Esophagus (tissue), 2 donors: ENCODE results near the gene TNIP3. TPM values are rescaled to one million over a fixed set of nuclear protein-coding genes. Genes with fewer than 3 reads are reported as not detected.

Source experiments
- H3K27ac ChIP-seq, 2 donors: one replicate each; pipeline ENCODE4 v1.5.1; 2013; ENCODE audit warnings: low read depth in 2 of 2, mild to moderate bottlenecking in 2 of 2, inconsistent platforms in 1 of 2, low read length in 1 of 2, moderate library complexity in 1 of 2
- H3K27me3 ChIP-seq, 2 donors: one replicate each; pipeline ENCODE4 v1.6.1; 2013; ENCODE audit warnings: low read length in 2 of 2, control low read depth in 1 of 2, mild to moderate bottlenecking in 1 of 2; ENCODE audit not compliant: insufficient read depth in 2 of 2, control insufficient read depth in 1 of 2
- H3K36me3 ChIP-seq, 2 donors: one replicate each; pipeline ENCODE4 v1.6.1; 2013; ENCODE audit warnings: low read length in 1 of 2; ENCODE audit not compliant: control insufficient read depth in 2 of 2, insufficient read depth in 2 of 2
- H3K4me1 ChIP-seq, 2 donors: one replicate each; pipeline ENCODE4 v1.6.1; 2013; ENCODE audit warnings: low read length in 1 of 2; ENCODE audit not compliant: control insufficient read depth in 2 of 2, insufficient read depth in 2 of 2
- H3K4me3 ChIP-seq, 2 donors: one replicate each; pipeline ENCODE4 v1.5.1; 2013; ENCODE audit warnings: low read length in 2 of 2, mild to moderate bottlenecking in 2 of 2, low read depth in 1 of 2, moderate library complexity in 1 of 2
- H3K9me3 ChIP-seq, 2 donors: one replicate each; pipeline ENCODE4 v1.6.1; 2013; ENCODE audit warnings: mild to moderate bottlenecking in 2 of 2, low read depth in 1 of 2, low read length in 1 of 2, moderate library complexity in 1 of 2; ENCODE audit not compliant: control insufficient read depth in 2 of 2, insufficient read depth in 1 of 2
- WGBS, 2 donors: extraction: QIAGEN DNeasy Blood & Tissue Kit; methylation state at CpG; one replicate each; pipeline ENCODE4 v1.1.7; 2013; 5-methylcytosine and 5-hydroxymethylcytosine counted together
- polyA plus RNA-seq, 2 donors: library from polyadenylated mRNA; stranded (reverse); fragments of 200-250 nt; gene quantifications; one replicate each; pipeline ENCODE4 v1.2.3, GENCODE V29; 2013
- donor health status: healthy with polysubstance abuse.
- donor health status: Bipolar disorder and iron deficiency.

TNIP3 gene
- polyA plus RNA-seq, 2 donors, result 0.06 TPM; not detected in 1

- Histone ChIP-seq H3K4me3 (peak overlapping the region; percentile 28 to 38), H3K4me1 (no peaks in the 10 kb centered on the region), H3K27me3 (no peaks in the 10 kb centered on the region), H3K9me3 (no peaks in the 10 kb centered on the region), H3K27ac (no peak overlapping the region), H3K36me3 (no peaks in the 10 kb centered on the region)
- WGBS, 2 donors, result 5 to 6% methylated on average over 32 of the region's 32 CpGs
These were observed 7.0 kb downstream of the TNIP3 start for GRCh38 chr4:121156822-121157769.

- no peaks in the 10 kb centered on the region for H3K27me3 ChIP-seq
- H3K36me3 ChIP-seq, result no peaks in the 10 kb centered on the region
- H3K27ac ChIP-seq, result no peak overlapping the region
- no peak overlapping the region for H3K4me3 ChIP-seq
- no peaks in the 10 kb centered on the region for H3K9me3 ChIP-seq
- 72 to 75% methylated on average over 3 of the region's 3 CpGs for WGBS, 2 donors
- no peaks in the 10 kb centered on the region for H3K4me1 ChIP-seq
These were observed 8.2 kb downstream of the TNIP3 start for GRCh38 chr4:121155893-121156292.

DNA sequence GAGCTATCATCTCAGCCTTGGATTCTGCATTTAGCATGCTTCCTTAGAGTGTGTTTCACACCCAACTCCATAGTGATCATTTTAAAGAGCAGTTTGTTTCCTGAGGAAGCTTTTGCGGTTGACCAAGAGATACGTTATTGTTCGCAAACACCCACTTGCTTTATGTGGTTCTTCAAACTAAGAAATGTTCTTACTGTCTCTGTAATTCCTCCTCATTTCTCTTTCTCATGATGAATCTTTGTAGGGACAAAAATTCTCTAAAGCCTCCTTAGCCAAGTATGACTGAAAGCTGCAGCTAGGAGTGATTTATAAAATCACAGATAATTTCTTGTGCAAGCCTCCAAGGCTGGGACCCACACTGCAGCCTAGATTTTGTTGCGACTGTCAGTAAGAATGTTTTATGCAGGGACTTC is 10.0 kb downstream of the TNIP3 start:
- H3K27ac ChIP-seq, result no peak overlapping the region
- H3K9me3 ChIP-seq, result no peaks in the 10 kb centered on the region
- no peak overlapping the region for H3K4me3 ChIP-seq
- no peaks in the 10 kb centered on the region for H3K4me1 ChIP-seq
- 73 to 77% methylated on average over 4 of the region's 4 CpGs for WGBS, 2 donors
- no peaks in the 10 kb centered on the region for H3K27me3 ChIP-seq
- H3K36me3 ChIP-seq, result no peaks in the 10 kb centered on the region

DNA sequence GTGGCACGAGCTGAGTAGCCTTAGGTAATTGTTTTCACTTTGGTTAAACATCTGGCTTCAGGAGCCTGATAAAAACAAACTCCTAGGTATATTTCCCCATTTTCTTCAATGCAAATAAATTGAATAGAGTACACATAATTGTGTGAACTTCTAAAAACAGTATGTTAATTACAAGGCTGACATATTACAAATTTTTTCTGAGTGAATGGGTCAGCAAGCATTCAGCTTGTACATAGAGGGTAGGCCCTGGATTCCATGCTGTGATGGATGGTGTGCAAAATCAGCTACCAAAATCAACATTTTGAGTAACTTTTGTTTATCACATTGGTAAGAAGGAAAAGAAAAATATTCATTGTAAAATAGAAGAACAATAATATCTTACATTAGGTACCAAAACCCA is 12.2 kb downstream of the TNIP3 start:
- Histone ChIP-seq H3K4me1 (no peaks in the 10 kb centered on the region), H3K27me3 (peaks cover 0 to 4% of the 10 kb centered on the region in 2 donors), H3K4me3 (no peak overlapping the region), H3K27ac (no peak overlapping the region), H3K36me3 (no peaks in the 10 kb centered on the region), H3K9me3 (no peaks in the 10 kb centered on the region)
- WGBS, 2 donors, result 84 to 86% methylated on average over 1 of the region's 1 CpG

- Histone ChIP-seq H3K27ac (no peak overlapping the region), H3K4me3 (no peak overlapping the region), H3K27me3 (peaks cover 0 to 4% of the 10 kb centered on the region in 2 donors), H3K4me1 (no peaks in the 10 kb centered on the region), H3K9me3 (no peaks in the 10 kb centered on the region), H3K36me3 (no peaks in the 10 kb centered on the region)
- 81 to 92% methylated on average over 1 of the region's 1 CpG for WGBS, 2 donors
These were observed 13.6 kb downstream of the TNIP3 start for GRCh38 chr4:121150486-121150885.

- 91 to 94% methylated on average over 4 of the region's 4 CpGs for WGBS, 2 donors
- Histone ChIP-seq H3K4me1 (no peaks in the 10 kb centered on the region), H3K36me3 (no peaks in the 10 kb centered on the region), H3K27me3 (peaks cover 0 to 4% of the 10 kb centered on the region in 2 donors), H3K27ac (no peak overlapping the region), H3K9me3 (no peaks in the 10 kb centered on the region), H3K4me3 (no peak overlapping the region)
These were observed 14.1 kb downstream of the TNIP3 start for GRCh38 chr4:121150003-121150402.

DNA sequence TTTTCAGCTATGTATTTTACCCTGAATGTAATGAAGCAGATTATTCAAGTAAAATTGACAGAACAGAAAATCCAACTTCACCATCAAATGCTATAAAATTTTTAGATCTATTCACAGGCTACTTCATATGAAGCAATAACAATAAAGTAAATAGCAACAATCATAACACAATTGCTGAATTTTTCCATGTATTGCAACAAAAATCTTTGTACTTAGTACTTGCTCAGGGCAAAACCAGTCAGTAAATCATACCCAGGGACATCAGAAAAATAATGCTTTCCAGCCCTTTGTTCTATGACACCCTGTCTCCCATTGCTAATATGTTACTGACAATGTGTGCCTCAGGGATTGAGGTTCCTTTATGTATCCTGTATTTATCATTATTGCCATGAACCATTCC is 15.5 kb downstream of the TNIP3 start:
- no peaks in the 10 kb centered on the region for H3K4me1 ChIP-seq
- H3K27me3 ChIP-seq, result peaks cover 0 to 4% of the 10 kb centered on the region in 2 donors
- H3K36me3 ChIP-seq, result no peaks in the 10 kb centered on the region
- no peak overlapping the region for H3K27ac ChIP-seq
- H3K9me3 ChIP-seq, result no peaks in the 10 kb centered on the region
- no peak overlapping the region for H3K4me3 ChIP-seq

GRCh38 chr4:121148000-121148399 is 16.1 kb downstream of the TNIP3 start:
- Histone ChIP-seq H3K27me3 (peaks cover 0 to 4% of the 10 kb centered on the region in 2 donors), H3K4me3 (no peak overlapping the region), H3K36me3 (no peaks in the 10 kb centered on the region), H3K9me3 (no peaks in the 10 kb centered on the region), H3K4me1 (no peaks in the 10 kb centered on the region), H3K27ac (no peak overlapping the region)
- WGBS, 2 donors, result 66 to 69% methylated on average over 4 of the region's 4 CpGs

- 50 to 56% methylated on average over 1 of the region's 1 CpG for WGBS, 2 donors
- Histone ChIP-seq H3K9me3 (no peaks in the 10 kb centered on the region), H3K27me3 (peaks cover 0 to 4% of the 10 kb centered on the region in 2 donors), H3K36me3 (no peaks in the 10 kb centered on the region), H3K4me3 (no peak overlapping the region), H3K4me1 (no peaks in the 10 kb centered on the region), H3K27ac (no peak overlapping the region)
These were observed 17.6 kb downstream of the TNIP3 start for GRCh38 chr4:121146530-121146929.

DNA sequence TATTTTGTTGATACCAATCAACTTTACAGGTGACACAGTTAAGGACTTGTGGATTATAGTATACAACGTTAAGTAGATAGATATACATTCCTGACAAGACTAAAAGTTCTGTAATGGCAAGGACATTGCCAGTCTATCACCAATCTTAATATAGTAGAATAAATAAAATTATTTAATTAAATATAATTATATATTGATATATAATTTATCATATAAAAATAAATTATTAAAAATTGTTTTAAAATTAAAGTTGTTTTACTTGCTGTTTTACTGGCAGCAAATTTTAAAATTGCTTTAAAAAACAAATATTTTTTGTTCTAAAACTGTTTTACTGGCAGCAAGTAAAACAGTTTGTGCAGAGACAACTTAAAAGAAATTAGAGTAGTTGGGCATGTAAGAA is 18.7 kb downstream of the TNIP3 start:
- H3K4me1 ChIP-seq, result no peaks in the 10 kb centered on the region
- H3K36me3 ChIP-seq, result no peaks in the 10 kb centered on the region
- H3K27me3 ChIP-seq, result peaks cover 0 to 4% of the 10 kb centered on the region in 2 donors
- no peak overlapping the region for H3K27ac ChIP-seq
- 89 to 90% methylated on average over 1 of the region's 1 CpG for WGBS, 2 donors
- no peak overlapping the region for H3K4me3 ChIP-seq
- no peaks in the 10 kb centered on the region for H3K9me3 ChIP-seq
